22Rv1 (cell line): ENCODE results near the gene RIPPLY3.

Source experiments
- ZFX ChIP-seq: fragments of 450-650 bp; IDR thresholded peaks from 2 replicates; pipeline ENCODE4 v1.6.1; 2017; ENCODE audit warnings: antibody characterized with exemption, borderline replicate concordance
- TF ChIP-seq, protein P1 (sequence below): fragments of 450-650 bp; IDR thresholded peaks from 2 replicates; pipeline ENCODE4 v1.5.1; 2017; ENCODE audit warnings: mild to moderate bottlenecking

DNA sequence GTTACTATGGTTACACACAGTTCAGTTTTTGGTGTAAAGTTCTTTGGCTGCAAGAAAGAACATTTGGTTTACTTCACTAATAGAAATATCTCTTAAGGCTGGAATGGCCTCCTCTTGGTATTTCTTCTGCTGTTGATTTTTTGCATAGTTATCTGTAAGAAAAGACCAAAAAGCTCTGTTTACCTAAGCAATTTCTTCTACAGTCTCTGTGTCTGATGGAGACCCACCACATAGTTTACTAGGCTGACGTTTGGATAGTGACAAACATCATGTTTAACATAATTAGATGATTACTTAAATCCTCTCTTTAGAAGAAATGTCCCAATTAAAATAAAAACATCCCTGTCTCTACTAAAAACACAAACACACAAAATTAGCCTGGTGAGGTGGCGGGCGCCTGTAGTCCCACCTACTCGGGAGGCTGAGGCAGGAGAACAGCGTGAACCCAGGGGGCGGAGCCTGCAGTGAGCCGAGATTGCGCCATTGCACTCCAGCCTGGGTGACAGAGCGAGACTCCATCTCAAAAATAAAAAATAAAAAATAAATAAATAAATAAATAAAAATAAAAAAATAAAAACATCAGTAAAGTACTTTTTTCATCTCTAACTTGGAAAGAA is 59.2 kb downstream of the RIPPLY3 start:
- TF ChIP-seq, protein P1, sequence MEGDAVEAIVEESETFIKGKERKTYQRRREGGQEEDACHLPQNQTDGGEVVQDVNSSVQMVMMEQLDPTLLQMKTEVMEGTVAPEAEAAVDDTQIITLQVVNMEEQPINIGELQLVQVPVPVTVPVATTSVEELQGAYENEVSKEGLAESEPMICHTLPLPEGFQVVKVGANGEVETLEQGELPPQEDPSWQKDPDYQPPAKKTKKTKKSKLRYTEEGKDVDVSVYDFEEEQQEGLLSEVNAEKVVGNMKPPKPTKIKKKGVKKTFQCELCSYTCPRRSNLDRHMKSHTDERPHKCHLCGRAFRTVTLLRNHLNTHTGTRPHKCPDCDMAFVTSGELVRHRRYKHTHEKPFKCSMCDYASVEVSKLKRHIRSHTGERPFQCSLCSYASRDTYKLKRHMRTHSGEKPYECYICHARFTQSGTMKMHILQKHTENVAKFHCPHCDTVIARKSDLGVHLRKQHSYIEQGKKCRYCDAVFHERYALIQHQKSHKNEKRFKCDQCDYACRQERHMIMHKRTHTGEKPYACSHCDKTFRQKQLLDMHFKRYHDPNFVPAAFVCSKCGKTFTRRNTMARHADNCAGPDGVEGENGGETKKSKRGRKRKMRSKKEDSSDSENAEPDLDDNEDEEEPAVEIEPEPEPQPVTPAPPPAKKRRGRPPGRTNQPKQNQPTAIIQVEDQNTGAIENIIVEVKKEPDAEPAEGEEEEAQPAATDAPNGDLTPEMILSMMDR = no peak
- no peak for TF ChIP-seq ZFX
